Gastroesophageal sphincter (tissue), 4 donors: ENCODE measurements around the gene ZFR2. TPM values are rescaled to one million over a fixed set of nuclear protein-coding genes. Genes with fewer than 3 reads are reported as not detected.
"Not testable (repeated sequence)": the region's sequence is repeated elsewhere in the genome, so short reads cannot be mapped to it uniquely, and the experiment has no call there.

ENCODE experiments used
- ATAC-seq: fragments of 150-250 bp; one replicate; pipeline ENCODE4 v1.9.1; 2016; ENCODE audit warnings: mild to moderate bottlenecking, moderate library complexity
- H3K27ac ChIP-seq, 4 donors: fragments of 200-600 bp; sonication (generic) in 3 of 4; 1 replicate in 3 of 4; 2 replicates in 1 of 4; pipeline ENCODE4 v1.5.1; 2016 to 2019
- H3K27me3 ChIP-seq: fragments of 200-600 bp; sonication (generic); one replicate; pipeline ENCODE4 v1.5.1; 2019
- H3K36me3 ChIP-seq, 2 donors: fragments of 200-600 bp; sonication (generic); one replicate each; pipeline ENCODE4 v1.5.1; 2019; ENCODE audit warnings: control low read depth in 1 of 2
- H3K4me1 ChIP-seq, 3 donors: fragments of 200-600 bp; sonication (generic); 1 replicate in 2 of 3; 2 replicates in 1 of 3; pipeline ENCODE4 v1.5.1; 2016 to 2019; ENCODE audit warnings: control low read depth in 2 of 3
- H3K4me3 ChIP-seq, 2 donors: fragments of 200-600 bp; sonication (generic); one replicate each; pipeline ENCODE4 v1.5.1; 2019; ENCODE audit warnings: mild to moderate bottlenecking in 1 of 2, moderate library complexity in 1 of 2
- H3K9me3 ChIP-seq, 3 donors: fragments of 200-600 bp; sonication (generic); one replicate each; pipeline ENCODE4 v1.5.1; 2017 to 2019; ENCODE audit warnings: control low read depth in 2 of 3
- CTCF ChIP-seq, 4 experiments: fragments of 200-600 bp in 2 of 4; fragments of 450-650 bp in 2 of 4; sonication (generic) in 1 of 4; IDR thresholded peaks; one replicate each; pipeline ENCODE4 v1.5.1; 2017 to 2019; ENCODE audit warnings: antibody characterized with exemption in 4 of 4, mild to moderate bottlenecking in 2 of 4, moderate library complexity in 2 of 4
- EP300 ChIP-seq: sonication (generic); formaldehyde crosslinking; IDR thresholded peaks from one replicate; pipeline ENCODE4 v1.6.1; 2017; ENCODE audit warnings: antibody characterized with exemption, mild to moderate bottlenecking
- POLR2A ChIP-seq, 2 donors: fragments of 450-650 bp; IDR thresholded peaks; one replicate each; pipeline ENCODE4 v1.6.1; 2017; ENCODE audit warnings: antibody characterized with exemption in 2 of 2, mild to moderate bottlenecking in 2 of 2, moderate library complexity in 1 of 2
- POLR2AphosphoS5 ChIP-seq: sonication (generic); formaldehyde crosslinking; IDR thresholded peaks from one replicate; pipeline ENCODE4 v1.6.1; 2017; ENCODE audit warnings: antibody characterized with exemption
- WGBS, 2 donors: methylation state at CpG; one replicate each; pipeline ENCODE4 v1.1.5; 2018; ENCODE audit warnings: low coverage in 1 of 2; 5-methylcytosine and 5-hydroxymethylcytosine counted together
- total RNA-seq, 4 donors: library from RNA; depleted of rRNA; stranded (reverse); fragments of >200 nt; gene quantifications; one replicate each; pipeline ENCODE4 v1.1.0, GENCODE V29; 2016

Gene ZFR2
- total RNA-seq, 4 donors from 2014 or later = 0.13 TPM; not detected in 3

- Histone ChIP-seq H3K4me1 (peaks cover 0 to 6% (median 0%) of the 10 kb centered on the region in 3 donors), H3K27ac (no peak overlapping the region), H3K9me3 (no peaks in the 10 kb centered on the region), H3K36me3 (no peaks in the 10 kb centered on the region), H3K27me3 (peaks cover 17% of the 10 kb centered on the region), H3K4me3 (no peak overlapping the region)
- no peak for ATAC-seq
- TF ChIP-seq CTCF (IDR thresholded peaks at IDR 0.05) = no peak
- no peak for TF ChIP-seq POLR2A (IDR thresholded peaks at IDR 0.05)
- TF ChIP-seq POLR2AphosphoS5 = no peak
- no peak for TF ChIP-seq EP300
- 88 to 100% methylated on average over 2 to 7 of the region's 8 CpGs for WGBS, 2 donors
Observed at GRCh38 chr19:3817761-3818160, 51.1 kb downstream of the ZFR2 start.

- ATAC-seq = no peak
- H3K9me3 ChIP-seq = no peaks in the 10 kb centered on the region
- H3K4me3 ChIP-seq = no peak overlapping the region
- TF ChIP-seq POLR2A (IDR thresholded peaks at IDR 0.05) (no peak), POLR2AphosphoS5 (no peak), EP300 (no peak), CTCF (IDR thresholded peaks at IDR 0.05) (no peak)
- no CpG with 5 or more reads among the region's 45 CpGs for WGBS, 2 donors
- H3K27me3 ChIP-seq = peaks cover 15% of the 10 kb centered on the region
- H3K4me1 ChIP-seq = peaks cover 0 to under 1% (median 0%) of the 10 kb centered on the region in 3 donors
- no peaks in the 10 kb centered on the region for H3K36me3 ChIP-seq
- no peak overlapping the region for H3K27ac ChIP-seq
Observed at GRCh38 chr19:3816566-3817218, 52.1 kb downstream of the ZFR2 start.

GRCh38 chr19:3816148-3816547 lies 52.7 kb downstream of the ZFR2 start:
- not testable (repeated sequence) for H3K27ac ChIP-seq, H3K36me3 ChIP-seq, H3K4me1 ChIP-seq, ATAC-seq, H3K9me3 ChIP-seq, H3K4me3 ChIP-seq
- 78 to 98% methylated on average over 5 of the region's 9 CpGs for WGBS, 2 donors
- peaks cover 20% of the 10 kb centered on the region for H3K27me3 ChIP-seq

- H3K9me3 ChIP-seq = no peaks in the 10 kb centered on the region
- no peak overlapping the region for H3K4me3 ChIP-seq
- no peak for TF ChIP-seq POLR2AphosphoS5
- no peak for TF ChIP-seq CTCF (IDR thresholded peaks at IDR 0.05)
- TF ChIP-seq EP300 = no peak
- no peak for TF ChIP-seq POLR2A (IDR thresholded peaks at IDR 0.05)
- no peak overlapping the region for H3K27ac ChIP-seq
- peaks cover 34% of the 10 kb centered on the region for H3K27me3 ChIP-seq
- no peaks in the 10 kb centered on the region for H3K4me1 ChIP-seq
- no peaks in the 10 kb centered on the region for H3K36me3 ChIP-seq
- ATAC-seq = no peak
- 53 to 82% methylated on average over 2 to 3 of the region's 4 CpGs for WGBS, 2 donors
Observed at GRCh38 chr19:3814648-3815047, 54.2 kb downstream of the ZFR2 start.

- H3K27me3 ChIP-seq = peaks cover 34% of the 10 kb centered on the region
- ATAC-seq = no peak
- H3K4me3 ChIP-seq = no peak overlapping the region
- H3K9me3 ChIP-seq = no peaks in the 10 kb centered on the region
- WGBS, 2 donors = 77 to 86% methylated on average over 1 to 3 of the region's 22 CpGs
- TF ChIP-seq POLR2A (IDR thresholded peaks at IDR 0.05) = no peak
- TF ChIP-seq CTCF (IDR thresholded peaks at IDR 0.05) = no peak
- TF ChIP-seq POLR2AphosphoS5 = no peak
- TF ChIP-seq EP300 = no peak
- no peaks in the 10 kb centered on the region for H3K4me1 ChIP-seq
- no peak overlapping the region for H3K27ac ChIP-seq
- no peaks in the 10 kb centered on the region for H3K36me3 ChIP-seq
Observed at GRCh38 chr19:3813473-3814392, 55.1 kb downstream of the ZFR2 start.
